CD4-positive, alpha-beta T cell treated with Interleukin-6 at 100 ng/mL for 8 hours (primary cell): ENCODE measurements around the gene SEC31A.
"Not testable (repeated sequence)": the region's sequence is repeated elsewhere in the genome, so short reads cannot be mapped to it uniquely, and the experiment has no call there.

ENCODE experiments used
- DNase-seq: peaks from one replicate; pipeline ENCODE4 v3.0.0-alpha.2; 2020; ENCODE audit warnings: mixed read lengths, low spot score

SEC31A gene

DNA sequence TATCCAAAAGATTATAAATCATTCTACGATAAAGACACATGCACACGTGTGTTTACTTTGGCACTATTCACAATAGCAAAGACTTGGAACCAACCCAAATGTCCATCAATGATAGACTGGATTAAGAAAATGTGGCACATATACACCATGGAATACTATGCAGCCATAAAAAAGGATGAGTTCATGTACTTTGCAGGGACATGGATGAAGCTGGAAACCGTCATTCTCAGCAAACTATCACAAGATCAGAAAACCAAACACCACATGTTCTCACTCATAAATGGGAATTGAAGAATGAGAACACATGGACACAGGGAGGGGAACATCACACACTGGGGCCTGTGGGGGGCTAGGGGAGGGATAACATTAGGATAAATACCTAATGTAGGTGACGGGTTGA lies 57.9 kb downstream of the SEC31A start:
- not testable (repeated sequence) for DNase-seq

DNA sequence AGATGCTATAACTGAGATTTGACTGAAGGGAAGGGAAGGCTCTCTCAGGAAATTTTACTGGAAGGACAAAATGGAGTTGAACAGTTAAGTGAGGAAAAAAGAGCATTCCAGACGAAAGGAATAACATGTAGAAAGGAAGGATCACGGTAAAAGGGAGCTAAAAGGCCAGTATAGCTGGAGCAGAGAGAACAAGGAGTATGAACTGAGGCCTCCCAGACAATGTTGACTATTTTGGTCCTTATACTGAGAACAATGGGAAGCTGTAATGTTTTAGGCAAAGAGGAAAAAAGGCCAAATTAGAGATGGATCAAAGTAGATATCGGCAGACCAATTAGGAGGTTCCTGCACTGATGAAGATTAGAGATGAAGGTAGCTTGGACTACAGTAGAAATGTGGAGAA lies 65.5 kb downstream of the SEC31A start:
- DNase-seq, result no peak

- no peak for DNase-seq
Observed at GRCh38 chr4:82823062-82823461, 67.9 kb downstream of the SEC31A start.

DNA sequence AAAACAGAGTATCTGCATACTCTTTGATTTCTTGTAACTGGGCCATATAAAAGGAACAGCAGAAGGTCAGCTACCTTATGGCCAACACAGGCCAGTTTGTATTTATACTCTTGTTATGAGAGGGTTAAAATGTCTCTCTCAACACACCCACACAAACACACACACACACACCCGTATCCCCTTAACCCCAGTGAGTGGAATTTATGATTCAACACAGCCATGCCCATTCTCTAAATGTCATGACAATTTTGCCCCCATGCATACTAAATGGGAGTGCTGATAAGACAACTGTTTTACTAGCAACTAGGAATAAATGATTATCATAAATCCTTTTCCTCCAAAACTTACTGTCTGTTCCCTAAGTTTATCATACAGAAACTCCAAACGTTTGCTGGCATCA lies 70.3 kb downstream of the SEC31A start:
- no peak for DNase-seq

GRCh38 chr4:82818664-82819662 lies 72.0 kb downstream of the SEC31A start:
- no peak for DNase-seq

DNA sequence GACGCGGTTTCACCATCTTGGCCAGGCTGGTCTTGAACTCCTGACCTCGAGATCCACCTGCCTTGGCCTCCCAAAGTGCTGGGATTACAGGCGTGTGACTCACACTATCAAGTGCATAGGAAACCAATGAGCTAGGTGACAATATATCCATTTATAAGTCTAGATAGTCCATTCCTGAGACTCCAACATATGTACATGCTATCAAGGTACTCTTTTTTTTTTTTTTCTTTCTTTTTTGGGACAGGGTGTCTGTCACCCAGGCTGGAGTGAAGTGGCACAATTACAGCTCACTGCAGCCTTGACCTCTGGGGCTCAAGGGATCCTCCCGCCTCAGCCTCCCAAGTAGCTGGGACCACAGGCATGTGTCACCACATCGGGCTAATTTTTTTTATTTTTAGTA lies 74.1 kb downstream of the SEC31A start:
- not testable (repeated sequence) for DNase-seq

GRCh38 chr4:82814034-82814433 lies 76.9 kb downstream of the SEC31A start:
- DNase-seq, result no peak

GRCh38 chr4:82811838-82812341 lies 79.1 kb downstream of the SEC31A start:
- no peak for DNase-seq

DNA sequence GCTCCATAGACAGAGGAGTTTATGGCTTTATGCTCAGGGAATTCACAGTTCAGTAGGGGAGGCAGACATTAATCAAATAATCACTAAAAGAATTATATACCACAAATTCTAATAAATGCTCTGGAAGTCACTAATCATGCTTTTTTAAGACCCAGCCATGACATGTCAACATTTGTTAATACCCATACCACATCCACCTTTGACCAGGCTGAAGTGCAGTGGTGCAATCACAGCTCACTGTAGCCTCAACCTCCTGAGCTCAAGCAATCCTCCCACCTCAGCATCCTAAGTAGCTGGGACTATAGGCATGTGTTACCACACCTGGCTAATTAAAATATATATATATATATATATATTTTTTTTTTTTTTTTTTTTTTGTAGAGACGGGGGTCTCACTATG lies 79.6 kb downstream of the SEC31A start:
- DNase-seq, result no peak

- no peak for DNase-seq
Observed at GRCh38 chr4:82810176-82810575, 80.8 kb downstream of the SEC31A start.

GRCh38 chr4:82809619-82810018 lies 81.3 kb downstream of the SEC31A start:
- DNase-seq, result no peak

- no peak for DNase-seq
Observed at GRCh38 chr4:82803746-82804145, 87.2 kb downstream of the SEC31A start.

DNA sequence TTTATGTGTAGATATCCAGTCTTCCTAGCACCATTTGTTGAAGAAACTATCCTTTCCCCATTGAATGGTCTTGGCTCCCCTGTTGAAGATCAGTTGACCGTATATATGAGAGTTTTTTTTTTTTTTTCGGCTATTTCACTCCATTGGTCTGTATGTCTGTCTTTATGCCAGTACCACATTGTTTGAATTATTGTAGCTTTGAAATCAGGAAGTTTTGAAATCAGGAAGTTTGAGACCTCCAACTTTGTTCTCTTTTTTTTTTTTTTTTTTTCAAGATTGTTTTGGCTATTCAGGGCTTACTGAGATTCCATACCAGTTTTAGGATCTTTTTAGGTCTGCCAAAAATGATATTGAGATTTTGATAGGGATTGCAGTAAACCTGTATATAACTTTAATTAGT lies 88.0 kb downstream of the SEC31A start:
- DNase-seq, result no peak

DNA sequence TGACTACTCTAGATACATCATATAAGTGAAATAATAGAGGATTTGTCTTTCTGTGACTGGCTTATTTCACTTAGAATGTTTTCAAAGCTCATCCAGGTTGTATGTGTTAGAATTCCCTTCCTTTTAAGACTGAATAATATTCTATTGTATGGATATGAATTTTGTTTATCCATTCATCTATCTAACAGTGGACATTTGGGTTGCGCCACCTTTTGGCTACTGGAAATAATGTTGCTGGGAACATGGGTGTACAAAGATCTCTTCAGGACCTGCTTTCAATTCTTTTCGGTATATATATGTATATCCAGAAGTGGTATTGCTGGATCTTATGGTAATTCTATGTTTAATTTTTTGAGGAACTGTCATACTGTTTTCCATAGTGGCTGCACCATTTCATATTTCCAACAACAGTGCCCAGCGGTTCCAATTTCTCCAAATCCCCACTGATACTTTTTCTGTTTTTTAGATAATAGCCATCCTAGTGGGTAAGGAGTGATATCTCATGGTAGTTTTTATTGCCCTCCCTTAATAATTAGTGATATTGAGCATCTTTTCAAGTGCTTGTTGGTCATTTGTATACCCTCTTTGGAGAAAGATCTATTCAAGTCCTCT lies 88.9 kb downstream of the SEC31A start:
- no peak for DNase-seq

DNA sequence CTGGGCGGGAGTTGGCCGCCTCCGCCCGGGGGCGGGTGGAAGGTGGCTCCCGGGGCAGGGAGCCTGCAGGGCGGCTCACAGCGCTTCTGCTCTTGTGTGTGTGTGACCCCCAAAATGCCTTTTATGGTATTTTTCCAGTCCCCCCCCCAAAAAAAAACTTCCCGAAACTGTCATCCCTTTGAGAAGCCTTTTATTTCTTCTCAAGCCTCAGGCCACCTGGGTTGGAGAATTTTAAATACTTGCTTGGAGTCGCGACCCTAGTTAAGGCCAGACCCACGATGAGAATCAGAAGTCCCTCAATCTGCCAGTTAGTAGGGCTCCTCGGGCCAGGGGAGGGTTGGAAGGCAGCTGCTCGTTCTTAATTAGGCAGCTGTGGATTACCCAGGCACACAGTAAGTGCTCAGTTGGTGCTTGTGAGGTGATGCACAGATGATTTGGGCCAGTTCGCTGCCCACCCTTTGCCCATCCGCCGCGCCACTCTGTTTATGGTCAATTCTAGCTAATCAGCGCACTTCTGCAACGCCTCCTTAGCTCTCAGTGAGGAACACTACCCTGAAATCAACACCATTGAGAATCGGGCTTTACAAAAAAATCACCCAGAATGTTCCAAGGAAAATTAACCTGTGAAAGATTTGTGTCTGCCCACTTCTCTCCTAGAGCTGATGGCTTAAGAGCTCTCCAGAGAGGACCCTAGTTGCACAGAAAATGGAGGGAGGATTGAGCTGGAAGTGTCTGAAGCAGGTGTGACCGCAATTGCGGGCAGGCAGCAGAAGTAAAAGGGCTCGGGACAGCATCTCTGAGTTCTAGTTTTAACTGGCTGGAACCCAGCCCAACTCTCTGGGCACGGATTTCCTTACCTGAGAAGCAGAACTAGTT lies 91.7 kb downstream of the SEC31A start:
- DNase-seq, result no peak

DNA sequence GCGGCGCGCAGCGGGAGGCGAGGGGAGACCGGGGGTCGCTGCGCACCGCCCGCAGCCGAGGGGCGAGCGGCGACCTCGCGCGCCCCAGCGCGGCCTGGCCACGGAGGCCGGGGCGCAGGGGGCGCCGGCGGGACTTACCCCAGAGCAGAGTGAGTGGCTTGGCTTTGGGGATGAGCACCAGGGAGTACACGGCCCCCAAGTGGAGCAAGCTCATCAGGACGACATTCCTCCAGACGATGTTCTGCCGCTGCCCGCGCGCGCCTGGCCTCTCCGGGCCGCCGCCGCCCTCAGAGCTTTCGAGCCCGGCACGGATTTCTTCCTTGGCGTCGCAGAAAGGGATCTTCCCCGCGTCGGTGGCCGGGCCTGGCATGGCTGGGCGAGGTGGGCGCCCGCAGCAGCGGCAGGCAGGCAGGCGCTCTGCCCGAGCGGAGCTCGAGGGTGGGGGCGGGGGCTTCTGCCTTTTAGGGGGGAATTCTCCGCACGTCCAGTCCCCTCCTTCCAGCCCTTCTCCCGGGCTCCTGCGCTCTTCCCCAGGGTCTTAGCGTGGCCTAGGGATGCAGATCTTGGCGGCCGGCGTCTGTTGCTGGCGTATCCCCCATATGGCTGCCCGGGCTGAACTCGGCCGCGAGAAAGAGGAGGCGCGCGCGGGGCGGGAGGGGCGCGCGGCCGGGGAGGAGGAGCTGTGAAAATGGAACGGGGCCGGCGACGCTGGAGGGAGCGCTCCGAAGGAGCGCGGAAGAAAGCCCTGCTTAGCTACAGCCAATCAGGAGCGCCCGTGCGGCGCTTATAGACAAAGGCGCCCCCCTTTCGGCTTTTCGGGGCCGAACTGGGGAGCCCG lies 92.6 kb downstream of the SEC31A start, which contains the start of gene SCD5:
TSS of gene SCD5 (minus strand) at position 629 of the 838 bp plus-strand sequence. CDS start at position 370, 259 bp downstream.
- DNase-seq, result no peak

GRCh38 chr4:82797405-82798111 lies 93.4 kb downstream of the SEC31A start:
- no peak for DNase-seq

DNA sequence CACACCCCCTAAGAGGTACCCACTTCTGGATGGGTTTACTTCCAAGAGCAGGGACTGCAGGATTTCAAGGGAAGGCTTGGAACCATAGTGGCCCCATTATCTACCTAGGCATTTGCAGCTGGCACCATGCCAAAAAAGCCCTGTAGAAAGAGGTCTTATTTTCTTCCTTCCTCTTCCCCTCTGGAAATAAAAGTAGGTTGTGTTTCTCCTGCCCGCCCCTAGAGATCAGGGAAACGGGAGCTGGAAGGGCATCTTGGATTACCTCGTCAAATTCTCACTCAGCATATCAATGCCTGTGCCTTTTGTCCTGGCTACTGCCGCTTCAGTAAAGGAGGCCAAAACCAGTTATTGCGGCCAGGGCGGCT lies 93.9 kb downstream of the SEC31A start:
- DNase-seq, result no peak

DNA sequence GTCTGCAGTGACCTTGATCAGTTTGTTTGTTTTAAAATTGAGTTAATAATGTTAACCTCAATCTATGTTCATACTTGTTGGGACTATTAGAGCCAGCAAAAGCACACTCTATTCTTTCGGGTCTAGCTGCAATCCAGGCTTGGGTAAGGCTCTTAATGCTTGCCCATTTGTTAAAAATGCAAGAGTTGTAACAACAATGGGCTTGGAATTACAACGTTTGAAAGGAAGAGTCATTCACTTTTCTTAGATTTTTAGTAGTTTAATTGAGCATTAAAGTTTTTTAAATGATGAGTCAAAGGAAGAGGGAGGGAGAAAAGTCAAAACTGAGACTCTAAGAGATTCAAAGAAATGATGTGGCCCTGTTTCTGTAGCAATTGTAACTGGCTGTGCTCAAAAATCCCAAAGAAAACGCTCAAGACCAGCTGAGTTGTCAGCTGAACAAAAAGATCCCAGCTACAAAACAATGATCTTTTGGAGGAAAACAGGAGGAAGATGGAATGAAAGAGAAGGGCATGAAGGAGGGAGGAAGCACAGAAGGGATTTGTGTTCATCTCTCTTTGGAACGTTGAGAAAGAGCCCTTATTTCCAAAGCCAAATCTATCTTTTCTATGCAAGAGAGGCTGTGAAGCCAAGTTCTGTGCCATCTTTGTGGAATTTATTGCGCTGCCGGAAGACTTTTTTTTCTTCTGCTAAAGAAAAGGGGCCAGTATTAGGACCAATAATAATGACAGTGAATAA lies 97.9 kb downstream of the SEC31A start:
- DNase-seq, result no peak

- no peak for DNase-seq
Observed at GRCh38 chr4:82791179-82791578, 99.8 kb downstream of the SEC31A start.
